ENCODE measurements around the gene JUNB. TPM values are rescaled to one million over a fixed set of nuclear protein-coding genes. Genes with fewer than 3 reads are reported as not detected.

The JUNB gene
- total and polyA plus RNA-seq, 10 of the 15 experiments (the other 5 are each of a cell fraction or from before 2014, with no cell fraction given) = 0.55 to 144 (median 68.3) TPM

DNA sequence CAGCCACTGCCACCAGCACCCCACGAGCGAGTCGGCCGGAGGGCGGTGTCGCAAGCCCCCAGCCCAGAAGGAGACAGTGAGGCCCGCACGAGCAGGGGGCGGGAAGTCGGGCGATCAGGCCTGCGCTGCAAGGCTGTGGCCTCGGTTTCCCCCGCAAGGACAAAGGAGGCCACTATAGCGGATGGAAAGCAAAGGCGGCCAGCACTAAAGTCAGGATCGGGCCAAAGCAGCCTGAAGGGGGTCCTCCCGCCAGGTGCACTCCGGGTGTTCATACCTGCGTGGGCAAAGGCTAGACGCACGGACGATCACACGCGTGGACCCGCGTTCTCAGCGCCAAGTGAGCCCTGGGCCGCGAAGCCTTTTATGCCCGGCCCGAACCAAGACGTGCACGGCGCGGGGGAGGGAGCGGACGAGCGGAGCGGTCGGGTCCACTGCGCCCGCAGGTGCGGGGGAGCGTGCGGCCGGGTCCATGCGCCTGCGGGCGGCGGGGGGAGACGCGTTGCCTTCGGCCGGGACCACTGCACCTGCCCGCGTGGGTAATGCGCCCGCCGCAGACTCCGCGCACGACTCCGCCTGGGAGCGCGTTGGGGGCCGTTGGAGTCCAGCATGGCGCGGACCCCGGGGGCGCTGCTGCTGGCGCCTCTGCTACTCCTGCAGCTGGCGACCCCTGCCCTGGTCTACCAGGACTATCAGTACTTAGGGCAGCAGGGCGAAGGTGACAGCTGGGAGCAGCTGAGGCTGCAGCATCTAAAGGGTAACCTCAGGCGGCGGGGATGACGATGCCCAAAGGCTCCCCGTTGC, 10.4 kb downstream of the JUNB start, which contains the start of the genes PRDX2 and THSD8 (continued):
- TF ChIP-seq, protein P1, sequence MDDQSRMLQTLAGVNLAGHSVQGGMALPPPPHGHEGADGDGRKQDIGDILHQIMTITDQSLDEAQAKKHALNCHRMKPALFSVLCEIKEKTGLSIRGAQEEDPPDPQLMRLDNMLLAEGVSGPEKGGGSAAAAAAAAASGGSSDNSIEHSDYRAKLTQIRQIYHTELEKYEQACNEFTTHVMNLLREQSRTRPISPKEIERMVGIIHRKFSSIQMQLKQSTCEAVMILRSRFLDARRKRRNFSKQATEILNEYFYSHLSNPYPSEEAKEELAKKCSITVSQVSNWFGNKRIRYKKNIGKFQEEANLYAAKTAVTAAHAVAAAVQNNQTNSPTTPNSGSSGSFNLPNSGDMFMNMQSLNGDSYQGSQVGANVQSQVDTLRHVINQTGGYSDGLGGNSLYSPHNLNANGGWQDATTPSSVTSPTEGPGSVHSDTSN (IDR thresholded peaks at IDR 0.05; ENCODE audit: insufficient replicate concordance, low read depth, low read length) = no peak
- TF ChIP-seq NR2F1 (conservative IDR thresholded peaks at IDR 0.05) (peak; percentile 84; the same call in 1 of the 2 replicates), EP300 (IDR thresholded peaks at IDR 0.05; ENCODE audit: borderline replicate concordance in 1 of 2, control insufficient read depth in 1 of 2, low read depth in 2 of 2, low read length in 2 of 2) (0 out of 4 replicates have a peak, but pooled peaks of 1 of the 2 experiments have one; percentile 6), CHD4 (IDR thresholded peaks at IDR 0.05) (no peak), SP1 (IDR thresholded peaks at IDR 0.05; ENCODE audit: low read depth, low read length) (peak; percentile 73), MEF2A (IDR thresholded peaks at IDR 0.05; ENCODE audit: insufficient read depth, low read depth, low read length) (no peak), ZNF24 (IDR thresholded peaks at IDR 0.05) (no peak), ESRRA (IDR thresholded peaks at IDR 0.05; ENCODE audit: low read length) (no peak), ZNF274 (IDR thresholded peaks at IDR 0.05; ENCODE audit: insufficient read depth, insufficient read length) (no peak), SMAD5 (IDR thresholded peaks at IDR 0.05; ENCODE audit: low read depth) (peak; percentile 89), CREM (IDR thresholded peaks at IDR 0.05; ENCODE audit: low read depth) (peak; percentile 45; the same call in 1 of the 2 replicates), TAF1 (IDR thresholded peaks at IDR 0.05; ENCODE audit: borderline replicate concordance, low read depth, low read length) (peak; percentile 86)
- TF ChIP-seq, protein P2, sequence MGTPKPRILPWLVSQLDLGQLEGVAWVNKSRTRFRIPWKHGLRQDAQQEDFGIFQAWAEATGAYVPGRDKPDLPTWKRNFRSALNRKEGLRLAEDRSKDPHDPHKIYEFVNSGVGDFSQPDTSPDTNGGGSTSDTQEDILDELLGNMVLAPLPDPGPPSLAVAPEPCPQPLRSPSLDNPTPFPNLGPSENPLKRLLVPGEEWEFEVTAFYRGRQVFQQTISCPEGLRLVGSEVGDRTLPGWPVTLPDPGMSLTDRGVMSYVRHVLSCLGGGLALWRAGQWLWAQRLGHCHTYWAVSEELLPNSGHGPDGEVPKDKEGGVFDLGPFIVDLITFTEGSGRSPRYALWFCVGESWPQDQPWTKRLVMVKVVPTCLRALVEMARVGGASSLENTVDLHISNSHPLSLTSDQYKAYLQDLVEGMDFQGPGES (IDR thresholded peaks at IDR 0.05) = no peak; the same call in 1 of the 2 replicates
- TF ChIP-seq, protein P3, sequence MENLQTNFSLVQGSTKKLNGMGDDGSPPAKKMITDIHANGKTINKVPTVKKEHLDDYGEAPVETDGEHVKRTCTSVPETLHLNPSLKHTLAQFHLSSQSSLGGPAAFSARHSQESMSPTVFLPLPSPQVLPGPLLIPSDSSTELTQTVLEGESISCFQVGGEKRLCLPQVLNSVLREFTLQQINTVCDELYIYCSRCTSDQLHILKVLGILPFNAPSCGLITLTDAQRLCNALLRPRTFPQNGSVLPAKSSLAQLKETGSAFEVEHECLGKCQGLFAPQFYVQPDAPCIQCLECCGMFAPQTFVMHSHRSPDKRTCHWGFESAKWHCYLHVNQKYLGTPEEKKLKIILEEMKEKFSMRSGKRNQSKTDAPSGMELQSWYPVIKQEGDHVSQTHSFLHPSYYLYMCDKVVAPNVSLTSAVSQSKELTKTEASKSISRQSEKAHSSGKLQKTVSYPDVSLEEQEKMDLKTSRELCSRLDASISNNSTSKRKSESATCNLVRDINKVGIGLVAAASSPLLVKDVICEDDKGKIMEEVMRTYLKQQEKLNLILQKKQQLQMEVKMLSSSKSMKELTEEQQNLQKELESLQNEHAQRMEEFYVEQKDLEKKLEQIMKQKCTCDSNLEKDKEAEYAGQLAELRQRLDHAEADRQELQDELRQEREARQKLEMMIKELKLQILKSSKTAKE (IDR thresholded peaks at IDR 0.05; ENCODE audit: low read depth, poor library complexity, severe bottlenecking) = no peak
- TF ChIP-seq, protein P4, sequence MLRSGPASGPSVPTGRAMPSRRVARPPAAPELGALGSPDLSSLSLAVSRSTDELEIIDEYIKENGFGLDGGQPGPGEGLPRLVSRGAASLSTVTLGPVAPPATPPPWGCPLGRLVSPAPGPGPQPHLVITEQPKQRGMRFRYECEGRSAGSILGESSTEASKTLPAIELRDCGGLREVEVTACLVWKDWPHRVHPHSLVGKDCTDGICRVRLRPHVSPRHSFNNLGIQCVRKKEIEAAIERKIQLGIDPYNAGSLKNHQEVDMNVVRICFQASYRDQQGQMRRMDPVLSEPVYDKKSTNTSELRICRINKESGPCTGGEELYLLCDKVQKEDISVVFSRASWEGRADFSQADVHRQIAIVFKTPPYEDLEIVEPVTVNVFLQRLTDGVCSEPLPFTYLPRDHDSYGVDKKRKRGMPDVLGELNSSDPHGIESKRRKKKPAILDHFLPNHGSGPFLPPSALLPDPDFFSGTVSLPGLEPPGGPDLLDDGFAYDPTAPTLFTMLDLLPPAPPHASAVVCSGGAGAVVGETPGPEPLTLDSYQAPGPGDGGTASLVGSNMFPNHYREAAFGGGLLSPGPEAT (IDR thresholded peaks at IDR 0.05; ENCODE audit: low read depth) = peak; percentile 68; the same call in 1 of the 2 replicates
- TF ChIP-seq, protein P5, sequence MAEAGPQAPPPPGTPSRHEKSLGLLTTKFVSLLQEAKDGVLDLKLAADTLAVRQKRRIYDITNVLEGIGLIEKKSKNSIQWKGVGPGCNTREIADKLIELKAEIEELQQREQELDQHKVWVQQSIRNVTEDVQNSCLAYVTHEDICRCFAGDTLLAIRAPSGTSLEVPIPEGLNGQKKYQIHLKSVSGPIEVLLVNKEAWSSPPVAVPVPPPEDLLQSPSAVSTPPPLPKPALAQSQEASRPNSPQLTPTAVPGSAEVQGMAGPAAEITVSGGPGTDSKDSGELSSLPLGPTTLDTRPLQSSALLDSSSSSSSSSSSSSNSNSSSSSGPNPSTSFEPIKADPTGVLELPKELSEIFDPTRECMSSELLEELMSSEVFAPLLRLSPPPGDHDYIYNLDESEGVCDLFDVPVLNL (IDR thresholded peaks at IDR 0.05; ENCODE audit: low read depth, low read length) = 0 out of 2 replicates have a peak, but pooled peaks have one; percentile 14
- TF ChIP-seq, protein P6, sequence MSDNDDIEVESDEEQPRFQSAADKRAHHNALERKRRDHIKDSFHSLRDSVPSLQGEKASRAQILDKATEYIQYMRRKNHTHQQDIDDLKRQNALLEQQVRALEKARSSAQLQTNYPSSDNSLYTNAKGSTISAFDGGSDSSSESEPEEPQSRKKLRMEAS (IDR thresholded peaks at IDR 0.05; ENCODE audit: low read depth, low read length) = peak; percentile 30; the same call in 1 of the 2 replicates

Data from GM12878 (cell line).